ENCODE data around the gene NID1.
A peak's percentile ranks its signal among the peaks of the same experiment; 100 is the strongest.

Gene NID1

GRCh38 chr1:235953801-235954200 is 111.1 kb downstream of the NID1 start:
- Histone ChIP-seq H3K9me3 (ENCODE audit: control insufficient read depth in 1 of 2, low read length in 2 of 2) (no peaks in the 10 kb centered on the region), H3K36me3 (ENCODE audit: control insufficient read depth in 1 of 2, insufficient read depth in 2 of 2, low read length in 2 of 2) (no peaks in the 10 kb centered on the region), H3K27me3 (ENCODE audit: low read depth, low read length) (no peaks in the 10 kb centered on the region), H3K4me1 (ENCODE audit: control insufficient read depth in 1 of 2, insufficient read depth in 2 of 2, low read length in 2 of 2) (peaks cover 0 to 12% of the 10 kb centered on the region in 2 donors), H3K4me3 (ENCODE audit: low read depth in 1 of 2, low read length in 2 of 2) (no peak overlapping the region), H3K27ac (ENCODE audit: low read length) (no peak overlapping the region)

DNA sequence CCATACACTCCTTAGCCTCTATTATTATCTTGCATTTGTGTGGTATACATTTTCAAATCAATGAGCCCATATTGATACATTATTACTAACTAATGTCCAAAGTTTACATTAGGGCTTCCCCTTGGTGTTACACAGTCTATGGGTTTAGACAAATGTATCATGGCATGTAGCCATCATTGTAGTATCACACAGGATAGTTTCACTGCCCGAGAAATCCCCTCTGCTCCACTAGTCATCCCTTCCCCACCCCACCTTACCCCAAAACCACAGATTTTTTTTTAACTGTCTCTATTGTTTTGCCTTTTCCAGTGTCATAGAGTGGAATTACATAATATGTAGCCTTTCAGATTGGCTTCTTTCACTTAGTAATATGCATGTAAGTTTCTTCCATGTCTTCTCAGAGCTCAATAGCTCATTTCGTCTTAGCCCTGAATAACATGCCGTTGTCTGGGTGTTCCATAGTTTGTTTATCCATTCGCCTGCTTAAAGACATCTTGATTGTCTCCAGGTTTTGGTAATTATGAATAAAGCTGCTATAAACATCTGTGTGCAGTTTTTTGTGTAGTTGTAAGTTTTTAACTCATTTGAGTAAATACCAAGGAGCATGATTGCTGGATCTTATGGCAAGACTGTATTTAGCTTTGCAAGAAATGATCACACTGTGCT is 111.8 kb downstream of the NID1 start:
- no peak overlapping the region for H3K27ac ChIP-seq (ENCODE audit: low read length)
- peaks cover 0 to 12% of the 10 kb centered on the region in 2 donors for H3K4me1 ChIP-seq (ENCODE audit: control insufficient read depth in 1 of 2, insufficient read depth in 2 of 2, low read length in 2 of 2)
- H3K4me3 ChIP-seq (ENCODE audit: low read depth in 1 of 2, low read length in 2 of 2) = no peak overlapping the region
- H3K9me3 ChIP-seq (ENCODE audit: control insufficient read depth in 1 of 2, low read length in 2 of 2) = no peaks in the 10 kb centered on the region
- H3K36me3 ChIP-seq (ENCODE audit: control insufficient read depth in 1 of 2, insufficient read depth in 2 of 2, low read length in 2 of 2) = no peaks in the 10 kb centered on the region
- H3K27me3 ChIP-seq (ENCODE audit: low read depth, low read length) = no peaks in the 10 kb centered on the region

- Histone ChIP-seq H3K27ac (ENCODE audit: low read length) (no peak overlapping the region), H3K27me3 (ENCODE audit: low read depth, low read length) (no peaks in the 10 kb centered on the region), H3K4me3 (ENCODE audit: low read depth in 1 of 2, low read length in 2 of 2) (no peak overlapping the region), H3K4me1 (ENCODE audit: control insufficient read depth in 1 of 2, insufficient read depth in 2 of 2, low read length in 2 of 2) (peaks cover 0 to 12% of the 10 kb centered on the region in 2 donors), H3K9me3 (ENCODE audit: control insufficient read depth in 1 of 2, low read length in 2 of 2) (no peaks in the 10 kb centered on the region), H3K36me3 (ENCODE audit: control insufficient read depth in 1 of 2, insufficient read depth in 2 of 2, low read length in 2 of 2) (no peaks in the 10 kb centered on the region)
Observed at GRCh38 chr1:235951661-235952060, 113.2 kb downstream of the NID1 start.

DNA sequence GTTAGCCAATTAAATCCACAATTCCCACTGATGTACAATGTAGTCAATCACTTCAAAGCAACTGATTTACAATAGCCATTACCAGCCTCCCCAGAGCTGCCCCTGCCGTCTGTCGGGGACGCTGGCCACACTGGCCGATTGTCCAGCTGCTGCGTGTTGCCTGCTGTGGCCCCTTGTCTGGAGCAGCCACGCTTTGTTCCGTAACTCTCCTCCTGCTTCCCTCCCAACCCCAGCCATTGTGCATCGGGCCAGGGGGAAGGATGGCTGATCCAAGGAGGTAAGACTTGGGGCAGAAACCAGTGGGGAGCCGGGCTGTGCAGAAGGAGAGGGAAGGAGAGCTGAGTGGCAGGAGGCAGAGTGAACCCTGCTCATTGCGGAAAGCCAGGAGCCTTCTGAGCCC is 114.6 kb downstream of the NID1 start:
- H3K27ac ChIP-seq (ENCODE audit: low read length) = no peak overlapping the region
- peaks cover 0 to 6% of the 10 kb centered on the region in 2 donors for H3K4me1 ChIP-seq (ENCODE audit: control insufficient read depth in 1 of 2, insufficient read depth in 2 of 2, low read length in 2 of 2)
- H3K4me3 ChIP-seq (ENCODE audit: low read depth in 1 of 2, low read length in 2 of 2) = no peak overlapping the region
- no peaks in the 10 kb centered on the region for H3K36me3 ChIP-seq (ENCODE audit: control insufficient read depth in 1 of 2, insufficient read depth in 2 of 2, low read length in 2 of 2)
- H3K9me3 ChIP-seq (ENCODE audit: control insufficient read depth in 1 of 2, low read length in 2 of 2) = no peaks in the 10 kb centered on the region
- H3K27me3 ChIP-seq (ENCODE audit: low read depth, low read length) = no peaks in the 10 kb centered on the region

DNA sequence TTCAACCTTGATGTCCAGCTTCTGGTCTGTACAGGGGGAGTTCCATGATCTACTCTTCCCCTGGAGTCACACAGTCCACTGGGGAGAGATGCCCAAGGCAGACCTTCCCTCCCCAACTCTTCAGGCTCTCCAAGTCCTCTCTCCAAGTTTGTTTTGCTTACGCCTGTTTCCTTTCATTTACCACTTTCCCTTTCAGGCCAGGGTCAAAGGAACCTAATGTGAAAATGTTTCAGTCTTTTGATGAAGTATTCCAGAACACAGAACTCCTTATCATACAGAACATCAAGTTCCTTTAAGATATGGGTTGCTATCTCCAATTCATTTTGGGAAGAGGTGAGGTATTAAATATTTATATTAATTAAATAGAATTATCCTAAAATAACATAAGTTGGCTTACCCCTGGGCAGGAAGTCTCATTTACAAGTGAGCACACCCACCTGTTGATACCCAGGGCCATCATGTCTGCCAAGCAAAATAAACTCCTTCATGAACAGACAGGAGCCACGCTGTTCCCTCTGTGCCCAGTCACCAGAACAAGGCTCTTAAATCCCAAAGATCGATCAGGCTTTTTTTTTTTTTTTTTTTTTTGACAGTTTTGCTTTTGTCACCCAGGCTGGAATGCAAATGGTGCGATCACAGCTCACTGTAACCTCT is 116.0 kb downstream of the NID1 start:
- Histone ChIP-seq H3K27me3 (ENCODE audit: low read depth, low read length) (no peaks in the 10 kb centered on the region), H3K9me3 (ENCODE audit: control insufficient read depth in 1 of 2, low read length in 2 of 2) (no peaks in the 10 kb centered on the region), H3K4me3 (ENCODE audit: low read depth in 1 of 2, low read length in 2 of 2) (no peak overlapping the region), H3K4me1 (ENCODE audit: control insufficient read depth in 1 of 2, insufficient read depth in 2 of 2, low read length in 2 of 2) (peaks cover 0 to 2% of the 10 kb centered on the region in 2 donors), H3K27ac (ENCODE audit: low read length) (no peak overlapping the region), H3K36me3 (ENCODE audit: control insufficient read depth in 1 of 2, insufficient read depth in 2 of 2, low read length in 2 of 2) (no peaks in the 10 kb centered on the region)

DNA sequence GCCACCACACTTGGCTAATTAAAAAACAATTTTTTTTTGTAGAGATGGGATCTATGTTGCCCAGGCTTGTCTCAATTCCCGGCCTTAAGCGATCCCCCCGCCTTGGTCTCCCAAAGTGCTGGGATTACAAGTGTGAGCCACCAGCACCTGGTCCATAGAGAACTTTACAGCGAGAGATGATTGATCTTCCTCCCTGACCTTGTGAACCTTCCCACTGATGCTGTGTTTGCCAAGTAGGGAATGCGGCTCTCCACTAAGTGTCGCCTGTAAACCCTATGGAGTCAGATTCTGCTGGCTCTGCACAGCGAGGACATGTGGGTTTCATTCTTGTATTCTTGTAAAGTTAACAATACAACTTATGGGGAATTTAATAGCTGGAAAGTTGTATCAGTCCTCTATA is 116.9 kb downstream of the NID1 start:
- Histone ChIP-seq H3K27me3 (ENCODE audit: low read depth, low read length) (no peaks in the 10 kb centered on the region), H3K27ac (ENCODE audit: low read length) (no peak overlapping the region), H3K9me3 (ENCODE audit: control insufficient read depth in 1 of 2, low read length in 2 of 2) (no peaks in the 10 kb centered on the region), H3K36me3 (ENCODE audit: control insufficient read depth in 1 of 2, insufficient read depth in 2 of 2, low read length in 2 of 2) (no peaks in the 10 kb centered on the region), H3K4me1 (ENCODE audit: control insufficient read depth in 1 of 2, insufficient read depth in 2 of 2, low read length in 2 of 2) (no peaks in the 10 kb centered on the region), H3K4me3 (ENCODE audit: low read depth in 1 of 2, low read length in 2 of 2) (no peak overlapping the region)

GRCh38 chr1:235946571-235946981 is 118.3 kb downstream of the NID1 start:
- no peaks in the 10 kb centered on the region for H3K4me1 ChIP-seq (ENCODE audit: control insufficient read depth in 1 of 2, insufficient read depth in 2 of 2, low read length in 2 of 2)
- no peaks in the 10 kb centered on the region for H3K27me3 ChIP-seq (ENCODE audit: low read depth, low read length)
- no peak overlapping the region for H3K27ac ChIP-seq (ENCODE audit: low read length)
- no peaks in the 10 kb centered on the region for H3K9me3 ChIP-seq (ENCODE audit: control insufficient read depth in 1 of 2, low read length in 2 of 2)
- peak overlapping the region in 1 of 2 donors; percentile 11 for H3K4me3 ChIP-seq (ENCODE audit: low read depth in 1 of 2, low read length in 2 of 2)
- no peaks in the 10 kb centered on the region for H3K36me3 ChIP-seq (ENCODE audit: control insufficient read depth in 1 of 2, insufficient read depth in 2 of 2, low read length in 2 of 2)

DNA sequence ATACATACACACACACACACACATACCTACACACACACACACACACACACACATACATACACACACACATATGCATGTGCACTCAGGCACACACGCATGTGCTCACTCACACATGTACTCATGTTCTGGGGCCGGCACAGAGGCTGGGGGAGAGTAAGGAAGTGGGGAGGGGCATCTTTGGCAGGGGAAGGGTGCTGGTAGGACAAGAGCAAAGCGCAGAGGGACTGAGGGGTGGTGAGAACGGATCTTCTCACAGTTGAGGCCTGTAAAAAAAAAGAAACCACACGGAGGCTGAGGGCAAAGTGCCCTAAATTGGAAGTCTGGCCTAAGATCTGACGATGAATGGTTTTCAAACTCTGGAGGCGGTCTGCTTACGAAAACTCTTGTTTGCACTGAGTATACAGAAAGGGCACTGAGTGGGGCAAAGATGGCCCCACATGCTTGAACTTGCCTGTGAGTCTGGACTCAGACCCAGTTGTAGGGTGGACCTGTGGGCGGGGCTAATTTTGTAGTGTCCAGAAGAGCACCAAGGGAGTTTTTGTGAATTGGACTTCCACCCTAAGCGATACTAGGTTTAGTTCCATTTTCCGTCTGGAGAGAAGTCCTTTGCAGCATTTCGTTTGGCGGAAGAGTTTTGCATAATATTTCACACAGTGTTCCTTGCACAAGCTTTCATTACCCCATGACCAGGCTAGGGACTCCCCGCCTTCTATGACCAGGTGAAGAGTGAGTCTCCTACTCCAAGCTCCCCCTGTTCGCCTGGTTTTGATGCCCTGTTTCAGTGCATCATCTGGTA is 118.9 kb downstream of the NID1 start:
- Histone ChIP-seq H3K4me3 (ENCODE audit: low read depth in 1 of 2, low read length in 2 of 2) (peak overlapping the region in 1 of 2 donors; percentile 11), H3K9me3 (ENCODE audit: control insufficient read depth in 1 of 2, low read length in 2 of 2) (no peaks in the 10 kb centered on the region), H3K36me3 (ENCODE audit: control insufficient read depth in 1 of 2, insufficient read depth in 2 of 2, low read length in 2 of 2) (no peaks in the 10 kb centered on the region), H3K27ac (ENCODE audit: low read length) (no peak overlapping the region), H3K27me3 (ENCODE audit: low read depth, low read length) (no peaks in the 10 kb centered on the region), H3K4me1 (ENCODE audit: control insufficient read depth in 1 of 2, insufficient read depth in 2 of 2, low read length in 2 of 2) (no peaks in the 10 kb centered on the region)

- Histone ChIP-seq H3K4me1 (ENCODE audit: control insufficient read depth in 1 of 2, insufficient read depth in 2 of 2, low read length in 2 of 2) (no peaks in the 10 kb centered on the region), H3K27ac (ENCODE audit: low read length) (no peak overlapping the region)
Observed at GRCh38 chr1:235943581-235944114, 121.2 kb downstream of the NID1 start.

DNA sequence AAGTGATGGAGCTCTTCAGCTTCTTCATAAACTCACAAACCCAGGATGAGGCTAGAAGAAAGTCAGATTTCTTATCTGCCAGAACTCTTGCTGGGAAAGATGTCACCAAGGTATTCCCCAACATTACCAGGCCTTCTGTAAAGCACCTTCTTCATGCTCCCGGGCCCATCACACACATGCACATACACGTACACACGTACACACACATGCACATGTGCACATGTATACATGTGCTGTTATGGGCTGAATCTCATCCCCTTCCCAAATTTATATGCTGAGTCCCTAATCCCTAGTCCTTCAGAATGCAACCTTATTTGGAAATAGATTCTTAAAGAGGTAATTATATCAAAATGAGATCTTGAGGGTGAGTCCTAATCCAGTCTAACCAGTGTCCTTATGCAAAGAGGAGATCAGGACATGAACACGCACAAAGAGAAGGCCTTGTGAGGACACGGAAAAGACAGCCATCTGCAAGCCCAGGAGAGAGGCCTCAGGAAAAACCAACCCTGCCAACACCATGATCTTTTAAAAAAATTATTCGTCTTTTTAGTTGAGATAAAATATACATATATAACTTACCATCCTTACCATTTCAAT is 121.8 kb downstream of the NID1 start:
- Histone ChIP-seq H3K27ac (ENCODE audit: low read length) (no peak overlapping the region), H3K4me3 (ENCODE audit: low read depth in 1 of 2, low read length in 2 of 2) (no peak overlapping the region), H3K27me3 (ENCODE audit: low read depth, low read length) (no peaks in the 10 kb centered on the region), H3K9me3 (ENCODE audit: control insufficient read depth in 1 of 2, low read length in 2 of 2) (no peaks in the 10 kb centered on the region), H3K4me1 (ENCODE audit: control insufficient read depth in 1 of 2, insufficient read depth in 2 of 2, low read length in 2 of 2) (no peaks in the 10 kb centered on the region), H3K36me3 (ENCODE audit: control insufficient read depth in 1 of 2, insufficient read depth in 2 of 2, low read length in 2 of 2) (no peaks in the 10 kb centered on the region)

More at GRCh38 chr1:235943581-235944114, 121.2 kb downstream of the NID1 start:
- H3K27me3 ChIP-seq (ENCODE audit: low read depth, low read length) = no peaks in the 10 kb centered on the region
- no peak overlapping the region for H3K4me3 ChIP-seq (ENCODE audit: low read depth in 1 of 2, low read length in 2 of 2)
- H3K36me3 ChIP-seq (ENCODE audit: control insufficient read depth in 1 of 2, insufficient read depth in 2 of 2, low read length in 2 of 2) = no peaks in the 10 kb centered on the region
- no peaks in the 10 kb centered on the region for H3K9me3 ChIP-seq (ENCODE audit: control insufficient read depth in 1 of 2, low read length in 2 of 2)

DNA sequence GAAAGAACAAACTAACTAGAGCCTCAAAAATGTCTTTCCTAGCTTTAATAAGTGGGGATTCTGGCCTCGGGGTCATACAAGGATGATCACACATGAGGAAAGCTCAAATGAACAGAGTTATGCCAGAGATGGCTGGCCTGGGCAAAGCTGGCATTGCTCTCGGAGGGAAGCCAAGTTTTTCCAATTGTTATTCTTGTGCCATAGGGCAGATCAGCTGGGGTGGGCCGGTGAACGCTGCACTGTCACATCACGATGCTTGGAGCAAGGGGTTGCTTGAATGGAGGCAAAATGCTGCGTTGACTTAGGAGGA is 122.3 kb downstream of the NID1 start:
- H3K4me3 ChIP-seq (ENCODE audit: low read depth in 1 of 2, low read length in 2 of 2) = no peak overlapping the region
- no peaks in the 10 kb centered on the region for H3K27me3 ChIP-seq (ENCODE audit: low read depth, low read length)
- H3K36me3 ChIP-seq (ENCODE audit: control insufficient read depth in 1 of 2, insufficient read depth in 2 of 2, low read length in 2 of 2) = no peaks in the 10 kb centered on the region
- no peaks in the 10 kb centered on the region for H3K9me3 ChIP-seq (ENCODE audit: control insufficient read depth in 1 of 2, low read length in 2 of 2)
- no peaks in the 10 kb centered on the region for H3K4me1 ChIP-seq (ENCODE audit: control insufficient read depth in 1 of 2, insufficient read depth in 2 of 2, low read length in 2 of 2)
- no peak overlapping the region for H3K27ac ChIP-seq (ENCODE audit: low read length)

Data from muscle layer of duodenum (tissue), 2 donors.